Stimulated activated CD4-positive, alpha-beta T cell treated with anti-CD3 and anti-CD28 coated beads, Interleukin-2, amount 100 ng/mL, for 48 hours (primary cell): Measurements from ENCODE around the gene TNFRSF8.

Source experiments
- DNase-seq, 2 donors: peaks; one replicate each; pipeline ENCODE4 v3.0.0-alpha.2; 2020

Gene TNFRSF8

DNA sequence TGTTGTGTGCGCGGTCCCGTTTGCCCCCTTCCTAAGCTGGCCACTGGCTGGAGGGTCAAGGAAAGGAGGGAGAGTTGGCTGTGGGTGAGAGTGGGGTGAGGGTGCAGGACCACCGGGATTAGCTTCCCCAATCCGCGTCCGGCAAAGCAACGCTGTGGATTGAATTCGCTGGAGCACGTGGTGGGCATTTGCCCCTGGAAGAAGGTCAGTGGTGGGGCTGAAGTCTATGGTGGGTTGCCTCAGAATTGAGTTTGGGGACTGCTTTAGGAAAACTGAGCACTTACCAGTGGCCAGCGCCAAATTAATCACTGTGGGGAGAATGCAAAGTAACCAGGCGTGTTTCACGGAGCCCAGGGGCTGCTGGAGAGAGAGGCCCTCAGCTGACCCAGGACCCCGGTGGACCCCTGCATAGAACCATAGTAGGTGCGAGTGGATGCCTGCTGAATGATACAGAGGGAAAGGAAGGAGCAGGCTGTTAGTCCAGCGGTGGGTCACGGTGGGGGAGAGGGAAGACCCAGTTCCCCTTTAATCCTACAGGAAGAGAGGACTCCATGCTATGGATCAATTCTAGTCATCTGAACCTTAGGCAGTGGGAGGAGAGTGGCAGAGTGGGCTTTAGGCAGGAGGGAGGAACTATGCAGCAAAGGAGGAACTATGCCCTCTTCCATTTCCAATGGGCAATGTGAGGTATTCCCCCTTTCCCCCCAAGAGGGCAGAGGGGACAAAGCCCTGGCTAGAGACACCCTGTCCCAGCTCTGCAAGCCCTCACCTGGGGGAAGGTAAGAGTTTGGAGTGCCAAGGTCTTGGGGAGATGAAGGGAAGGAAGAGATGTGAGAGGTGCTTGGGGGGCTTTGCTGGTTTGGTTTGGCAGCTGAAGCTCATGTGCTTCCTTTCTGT lies 1.2 kb downstream of the TNFRSF8 start:
- DNase-seq: no peak

DNA sequence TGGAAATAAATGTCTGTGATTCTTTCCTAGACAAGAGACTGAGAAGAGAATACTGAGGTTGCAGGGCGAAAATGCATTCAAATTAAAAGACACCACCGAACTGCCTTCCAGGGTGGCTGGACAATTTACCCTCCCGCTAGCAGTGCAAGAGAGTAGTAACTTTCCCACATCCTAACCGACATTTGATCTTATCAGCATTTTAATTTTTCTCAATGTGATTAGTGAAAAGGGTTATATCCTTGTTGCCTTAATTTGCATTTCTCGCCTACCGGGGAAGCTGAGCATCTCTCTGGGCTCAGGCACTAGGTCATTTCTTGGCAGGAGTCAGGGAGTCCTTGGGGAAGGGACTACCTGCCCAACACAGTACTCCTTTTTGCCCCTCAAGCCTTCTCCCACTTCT lies 2.8 kb downstream of the TNFRSF8 start:
- no peak for DNase-seq

DNA sequence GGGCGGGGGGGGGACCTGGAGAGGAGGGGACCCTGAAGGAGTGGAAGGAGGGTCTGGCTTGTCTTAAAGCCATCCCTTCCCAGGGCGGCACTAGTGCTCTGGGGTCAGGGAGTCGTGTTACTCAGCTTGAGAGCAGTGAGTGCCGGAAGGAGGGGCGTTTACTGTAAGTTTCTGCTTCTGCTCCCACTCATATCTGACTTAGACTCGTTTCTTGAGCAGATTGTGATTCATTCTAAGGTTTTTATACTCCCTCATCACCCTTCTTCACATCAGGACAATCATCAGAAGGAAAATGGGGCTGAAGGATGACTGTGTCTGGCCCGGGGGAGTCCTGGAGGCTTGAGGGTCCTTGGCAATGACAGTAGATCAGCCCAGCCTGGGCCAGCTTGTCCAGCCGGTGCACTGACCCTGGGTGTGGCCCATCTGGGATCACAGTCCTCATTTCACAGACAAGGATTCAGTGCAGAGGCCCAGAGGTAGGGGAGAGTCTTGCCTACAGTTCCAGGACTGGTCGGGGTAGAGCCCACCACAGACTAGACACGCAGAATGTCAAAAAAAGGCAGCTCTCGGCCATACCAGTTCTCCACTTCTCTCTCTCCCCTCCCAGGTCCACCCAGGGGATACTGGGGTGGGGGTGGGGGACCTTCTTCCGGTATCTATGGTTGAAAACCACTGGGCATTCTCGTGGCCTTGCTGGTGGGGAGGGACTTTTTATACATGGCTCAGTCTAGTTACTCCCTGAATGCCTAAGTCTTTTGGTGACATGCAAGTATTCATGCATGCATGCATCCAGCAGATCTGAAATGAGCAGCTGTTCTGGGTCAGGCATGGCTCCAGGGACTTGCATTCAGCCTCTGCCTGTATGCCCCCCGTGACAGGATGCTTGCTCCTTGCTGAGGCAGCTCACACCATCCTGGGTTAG lies 5.1 kb downstream of the TNFRSF8 start:
- DNase-seq: peak in 1 of 2 donors; percentile 47

- no peak for DNase-seq
Measured at GRCh38 chr1:12069623-12070244, 6.6 kb downstream of the TNFRSF8 start.

- DNase-seq: no peak
Measured at GRCh38 chr1:12071892-12072291, 8.8 kb downstream of the TNFRSF8 start.

DNA sequence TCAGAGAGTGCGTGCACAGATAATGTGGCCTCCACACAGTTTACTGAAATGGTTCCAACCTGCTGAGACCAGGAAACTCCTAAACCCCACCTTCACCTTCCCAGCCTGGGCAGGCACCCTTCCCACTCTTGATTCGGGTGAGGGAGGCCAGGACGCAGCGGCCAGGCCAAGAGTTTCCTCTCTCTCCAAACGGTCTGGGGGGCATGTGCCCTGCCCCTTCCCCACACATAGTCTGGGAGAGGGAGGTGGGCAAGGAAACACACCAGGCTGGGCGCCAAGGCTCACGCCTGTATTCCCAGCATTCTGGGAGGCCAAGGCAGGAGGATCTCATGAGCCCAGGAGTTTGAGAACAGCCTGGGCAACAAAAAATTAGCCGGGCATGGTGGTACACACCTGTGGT lies 9.6 kb downstream of the TNFRSF8 start:
- no peak for DNase-seq

- DNase-seq: no peak
Measured at GRCh38 chr1:12073796-12074195, 10.7 kb downstream of the TNFRSF8 start.

DNA sequence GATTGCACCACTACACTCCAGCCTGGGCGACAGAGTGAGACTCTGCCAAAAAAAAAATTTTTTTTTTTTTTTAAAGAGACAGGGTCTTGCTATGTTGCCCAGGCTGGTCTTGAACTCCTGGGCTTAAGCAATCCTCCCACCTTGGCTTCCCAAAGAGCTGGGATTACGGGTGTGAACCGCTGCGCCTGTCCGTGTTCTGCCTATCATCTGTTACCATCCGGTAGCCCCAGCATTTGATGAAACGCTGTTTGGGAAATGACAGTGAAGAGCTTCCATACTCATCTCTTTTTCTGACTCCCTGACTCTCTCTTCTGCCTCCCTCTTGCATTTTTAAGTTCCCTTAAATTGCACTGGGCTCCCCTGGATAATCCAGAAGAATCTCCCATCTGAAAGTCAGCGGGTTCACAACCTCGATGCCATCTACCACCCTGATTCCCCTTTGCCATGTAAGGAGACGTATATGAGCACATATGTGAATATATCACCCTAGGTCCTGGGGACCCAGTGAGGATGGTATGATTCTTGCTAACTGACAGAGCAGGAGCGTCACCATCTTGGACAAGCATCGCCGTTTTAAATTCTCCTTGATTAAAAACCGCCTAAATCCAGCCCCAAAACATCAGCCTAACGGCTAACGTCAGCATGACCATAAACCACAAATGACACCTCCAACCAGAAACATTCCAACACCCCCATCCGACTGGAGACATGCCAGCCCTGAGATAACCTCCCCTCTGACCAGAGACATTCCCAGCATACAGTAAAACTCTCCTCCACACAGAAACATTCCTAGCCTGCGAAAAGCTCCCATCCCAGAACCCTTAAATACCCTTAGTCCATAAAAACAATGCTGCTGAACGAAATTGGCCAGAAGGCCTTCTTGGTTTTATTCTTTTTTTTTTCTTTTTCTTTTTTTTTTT lies 12.4 kb downstream of the TNFRSF8 start:
- DNase-seq: no peak

- no peak for DNase-seq
Measured at GRCh38 chr1:12076425-12077005, 13.4 kb downstream of the TNFRSF8 start.

- no peak for DNase-seq
Measured at GRCh38 chr1:12078575-12078937, 15.5 kb downstream of the TNFRSF8 start.

DNA sequence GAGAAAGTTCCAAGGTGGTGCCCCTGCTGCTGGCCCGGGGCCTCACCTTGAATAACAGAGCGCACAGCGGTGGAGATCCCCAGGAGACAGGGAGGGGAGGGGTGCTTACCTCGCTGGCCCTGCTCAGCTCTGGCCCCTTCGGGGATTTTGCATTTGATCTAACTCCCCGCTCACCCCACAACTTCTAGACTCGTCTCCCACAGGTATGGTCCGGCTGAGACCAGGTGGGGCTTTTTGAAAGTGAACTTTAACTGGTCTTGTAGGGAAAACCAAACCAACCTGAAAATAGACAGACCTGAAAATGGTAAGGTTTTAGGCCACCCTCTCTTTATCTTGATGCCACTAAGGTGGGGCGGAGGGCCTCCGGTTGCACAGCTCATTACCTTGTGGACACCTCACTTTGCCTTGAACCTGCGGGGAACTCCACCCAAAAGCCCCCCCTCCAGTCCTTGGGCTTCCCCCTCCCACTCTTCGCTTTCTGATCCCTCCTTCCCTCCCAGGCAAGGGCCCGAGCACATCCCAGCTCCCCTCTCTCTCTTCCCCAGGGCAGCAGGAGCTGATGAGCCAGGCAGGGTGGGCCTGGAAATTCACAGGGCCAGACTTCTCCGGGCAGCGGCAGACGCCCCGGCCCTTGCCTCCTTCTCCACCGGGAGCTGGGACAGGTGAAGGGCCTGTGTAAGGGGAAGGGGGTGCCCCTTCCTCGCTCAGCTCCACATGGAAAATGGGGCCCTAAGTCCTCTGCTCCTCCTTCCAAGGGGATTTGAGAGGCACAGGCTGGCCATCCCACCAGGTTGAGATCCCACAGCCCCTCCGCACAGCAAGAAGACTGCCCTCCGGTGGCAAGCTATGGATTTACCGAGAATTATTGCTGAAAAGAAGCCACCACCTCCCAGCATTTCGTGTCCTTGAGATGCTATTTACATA lies 16.1 kb downstream of the TNFRSF8 start:
- peak; percentile 51 to 57 for DNase-seq

GRCh38 chr1:12080156-12080555 lies 17.1 kb downstream of the TNFRSF8 start:
- no peak for DNase-seq

DNA sequence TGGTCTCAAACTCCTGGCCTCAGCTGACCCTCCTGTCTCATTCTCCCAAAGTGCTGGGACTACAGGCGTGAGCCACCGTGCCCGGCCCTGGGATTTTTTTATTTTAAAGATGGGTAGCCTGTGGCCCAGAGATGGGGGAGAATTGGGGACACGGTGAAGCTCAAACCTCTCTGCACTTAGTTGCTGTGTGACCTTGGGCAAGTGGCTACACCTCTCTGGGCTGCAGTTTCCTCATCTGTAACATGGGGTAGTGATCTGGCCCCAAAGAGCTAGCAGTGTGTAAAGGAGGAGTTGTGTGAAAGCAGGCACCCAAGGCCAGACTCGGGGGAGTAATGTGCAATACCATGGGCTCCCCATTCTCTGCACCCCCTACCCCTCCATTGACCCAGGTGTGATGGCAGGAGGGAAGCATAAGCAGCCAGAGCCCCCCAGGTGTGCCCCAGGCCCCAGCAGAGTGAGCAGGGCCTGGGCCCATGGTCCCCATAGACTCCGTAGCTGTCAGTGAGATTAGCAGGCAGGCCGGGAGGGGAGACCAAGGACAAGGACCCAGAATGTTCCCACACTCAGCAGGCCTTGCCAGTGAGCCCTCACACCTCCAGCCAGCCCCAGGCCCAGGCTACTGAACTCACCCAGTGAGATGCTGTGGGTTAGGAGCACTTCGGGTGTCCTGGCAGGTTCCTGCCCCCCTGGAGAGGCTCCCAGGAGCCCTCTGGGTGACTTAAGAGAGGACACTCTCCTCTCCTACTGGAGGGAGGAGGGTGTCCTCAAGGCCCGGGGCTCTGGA lies 17.9 kb downstream of the TNFRSF8 start:
- no peak for DNase-seq

- no peak for DNase-seq
Measured at GRCh38 chr1:12081648-12082396, 18.7 kb downstream of the TNFRSF8 start.

- no peak for DNase-seq
Measured at GRCh38 chr1:12082988-12083387, 19.9 kb downstream of the TNFRSF8 start.

DNA sequence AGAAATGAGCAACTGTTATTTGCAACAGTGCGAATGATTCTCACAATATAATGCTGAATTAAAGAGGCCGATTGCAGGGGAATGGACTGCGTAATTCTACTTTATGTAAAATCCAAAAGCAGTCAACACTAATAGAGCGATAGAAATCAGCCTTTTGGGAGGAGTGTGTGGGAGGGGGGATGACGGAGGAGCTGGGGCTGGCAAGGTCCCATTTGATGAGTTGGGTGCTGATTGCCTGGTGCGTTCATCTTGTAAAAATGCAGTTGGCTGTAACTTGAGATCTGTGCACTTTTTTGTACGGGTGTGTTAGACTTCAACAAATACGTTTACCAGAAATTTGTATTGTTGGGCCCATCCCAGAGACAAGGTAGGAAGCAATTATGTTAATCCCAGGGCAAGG lies 20.7 kb downstream of the TNFRSF8 start:
- DNase-seq: no peak

GRCh38 chr1:12085643-12086260 lies 22.6 kb downstream of the TNFRSF8 start:
- DNase-seq: no peak

DNA sequence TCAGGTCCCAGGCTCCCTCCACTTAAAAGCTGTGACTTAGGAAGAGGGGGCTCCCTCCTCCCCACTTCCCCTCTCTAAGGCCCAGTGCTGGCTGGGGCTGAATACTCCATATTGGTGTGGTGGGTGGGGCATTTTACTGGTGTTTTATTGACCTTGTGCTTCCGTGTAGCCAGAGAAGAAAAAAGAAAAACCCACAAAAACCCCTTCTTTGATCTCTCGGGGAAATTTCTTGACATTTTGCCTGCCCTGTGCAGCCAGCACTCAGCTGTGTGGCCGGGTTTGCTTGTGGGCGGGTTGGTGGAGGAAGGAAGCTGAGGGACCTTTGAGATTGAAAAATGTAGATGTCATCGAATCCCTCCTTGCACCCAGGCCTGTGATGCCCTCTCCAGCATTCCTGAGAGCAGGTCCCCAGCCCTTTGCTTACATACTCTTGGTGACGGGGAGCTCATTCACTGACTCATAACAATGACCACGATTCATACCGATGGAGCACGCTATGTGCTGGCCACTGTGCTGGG lies 24.8 kb downstream of the TNFRSF8 start:
- no peak for DNase-seq
